ENCODE data around the gene PTPN18.

DNA sequence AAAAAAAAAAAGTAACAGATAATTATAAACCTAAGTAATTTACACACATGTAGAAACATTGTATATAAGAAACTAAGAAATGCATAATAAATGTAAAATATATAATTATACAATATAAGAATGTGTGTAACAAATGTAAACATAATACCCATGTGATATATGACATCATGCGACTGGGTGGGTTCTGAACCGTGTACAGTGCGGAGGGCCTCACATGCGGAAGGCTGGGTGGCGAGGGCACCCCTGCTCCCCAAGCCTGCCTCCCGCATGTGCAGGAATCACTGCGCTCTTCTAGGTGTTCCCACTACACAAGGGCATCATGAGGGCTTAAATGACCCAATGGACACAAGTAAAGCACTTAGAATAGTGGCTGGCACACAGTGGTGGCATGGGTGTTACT is 2.0 kb downstream of the PTPN18 start:
- TF ChIP-seq POLR2AphosphoS5 (IDR thresholded peaks at IDR 0.05) (no peak), CTCF (IDR thresholded peaks at IDR 0.05) (no peak)
